Stimulated activated CD8-positive, alpha-beta memory T cell treated with anti-CD3 and anti-CD28 coated beads, Interleukin-15, amount 100 ng/mL, for 1 hour (primary cell): ENCODE measurements around the gene CDK5RAP2.
"Not testable (repeated sequence)": the region's sequence is repeated elsewhere in the genome, so short reads cannot be mapped to it uniquely, and the experiment has no call there.

Experiments
- DNase-seq: peaks from one replicate; pipeline ENCODE4 v3.0.0-alpha.2; 2020; ENCODE audit warnings: low read depth

Gene CDK5RAP2

GRCh38 chr9:120544441-120544840, 35.5 kb downstream of the CDK5RAP2 start:
- DNase-seq = no peak

DNA sequence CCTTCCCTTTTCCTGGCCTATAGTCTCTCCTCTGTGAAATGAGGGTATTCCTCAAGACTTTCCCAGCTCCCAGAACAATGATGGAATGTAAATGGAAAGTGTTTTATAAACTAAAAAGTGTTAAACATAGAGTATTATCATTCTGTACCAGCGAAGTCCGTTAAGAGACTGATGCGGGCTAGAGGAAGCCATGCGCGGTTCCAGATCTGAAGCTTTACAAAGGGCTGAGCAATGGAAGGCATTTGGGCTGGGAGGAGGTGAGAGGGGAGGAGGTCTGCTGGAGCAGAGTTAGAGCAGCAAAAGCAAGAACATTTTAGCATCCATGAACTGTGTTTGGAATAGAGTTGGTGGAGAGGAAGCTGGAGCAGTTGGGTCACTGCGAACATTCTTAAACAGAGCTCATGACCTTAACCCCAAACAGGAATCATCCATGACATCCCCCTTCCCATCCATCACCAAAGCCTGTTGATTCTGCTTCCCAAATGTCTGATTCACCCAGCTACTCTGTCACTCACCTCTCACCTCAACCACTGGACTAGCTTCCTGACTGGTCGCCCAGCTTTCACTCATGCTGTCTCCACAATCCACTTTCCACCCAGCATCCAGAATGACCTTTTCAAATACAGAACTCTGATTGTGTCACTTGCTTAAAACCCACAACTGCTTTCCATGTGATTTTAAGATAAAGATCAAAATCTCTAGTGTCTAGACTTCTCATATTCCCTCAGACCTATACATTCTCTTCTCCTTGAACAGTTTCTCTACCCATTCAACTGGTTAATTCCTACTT, 37.1 kb downstream of the CDK5RAP2 start:
- DNase-seq = no peak

DNA sequence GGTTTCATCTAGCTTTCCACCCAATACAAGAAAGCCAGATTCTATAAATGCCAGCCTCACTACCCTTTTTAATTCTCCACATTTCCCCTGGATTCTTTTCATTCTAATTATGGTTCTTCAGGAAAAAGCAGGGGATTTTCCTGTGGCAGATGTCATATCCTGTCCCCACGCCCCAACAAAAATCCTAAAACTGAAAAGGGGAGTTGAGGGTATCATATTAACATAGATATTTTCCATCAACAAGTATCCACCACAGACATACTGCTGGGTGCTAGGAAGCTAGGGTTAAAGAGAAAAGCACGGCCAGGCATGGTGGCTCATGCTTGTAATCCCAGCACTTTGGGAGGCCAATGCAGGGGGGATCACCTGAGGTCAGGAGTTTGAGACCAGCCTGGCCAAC, 38.0 kb downstream of the CDK5RAP2 start:
- no peak for DNase-seq

DNA sequence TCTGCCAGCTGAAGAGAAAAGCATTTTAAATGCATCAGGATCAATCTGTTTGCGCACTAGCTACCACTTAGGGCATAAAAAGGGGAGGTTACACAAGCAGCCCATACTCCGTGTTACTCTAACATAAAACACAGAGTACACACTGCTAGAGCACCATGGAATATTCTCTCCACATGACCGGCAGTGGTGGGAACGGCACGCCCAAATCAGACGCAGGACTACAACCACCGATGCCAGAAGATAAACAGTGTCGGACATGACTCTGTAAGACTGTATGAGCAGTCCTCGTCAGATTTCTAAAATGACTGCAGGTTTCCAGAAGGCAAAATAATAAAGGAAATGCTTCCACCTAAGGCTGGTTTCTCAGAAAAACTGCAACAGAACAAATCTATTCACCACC, 40.0 kb downstream of the CDK5RAP2 start:
- no peak for DNase-seq

DNA sequence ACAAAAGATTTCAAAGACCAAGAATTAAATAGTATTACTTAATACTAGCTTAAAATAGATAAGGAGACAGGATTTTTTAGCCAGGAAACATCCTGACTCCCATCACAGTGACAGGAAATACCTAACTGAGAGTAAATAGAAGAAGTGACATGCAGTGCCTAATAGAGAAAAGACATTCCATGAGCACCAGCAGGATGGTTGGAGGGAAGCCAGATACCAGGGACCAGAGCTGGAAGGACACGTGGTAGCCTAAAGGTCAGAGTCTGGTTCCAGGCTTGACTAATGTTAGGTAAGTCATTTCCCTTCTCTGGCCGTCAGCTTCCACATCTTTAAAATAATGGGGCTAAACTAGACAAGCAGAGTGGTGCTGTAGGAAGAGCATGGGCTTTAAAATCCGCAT, 41.6 kb downstream of the CDK5RAP2 start:
- DNase-seq = no peak

- no peak for DNase-seq
These were observed 42.9 kb downstream of the CDK5RAP2 start for GRCh38 chr9:120536949-120537640.

GRCh38 chr9:120536094-120536493, 43.9 kb downstream of the CDK5RAP2 start:
- DNase-seq = no peak

- DNase-seq = no peak
These were observed 45.7 kb downstream of the CDK5RAP2 start for GRCh38 chr9:120534266-120534665.

- no peak for DNase-seq
These were observed 47.1 kb downstream of the CDK5RAP2 start for GRCh38 chr9:120532891-120533290.

- DNase-seq = no peak
These were observed 47.5 kb downstream of the CDK5RAP2 start for GRCh38 chr9:120532475-120532874.

- no peak for DNase-seq
These were observed 48.2 kb downstream of the CDK5RAP2 start for GRCh38 chr9:120531683-120532300.

DNA sequence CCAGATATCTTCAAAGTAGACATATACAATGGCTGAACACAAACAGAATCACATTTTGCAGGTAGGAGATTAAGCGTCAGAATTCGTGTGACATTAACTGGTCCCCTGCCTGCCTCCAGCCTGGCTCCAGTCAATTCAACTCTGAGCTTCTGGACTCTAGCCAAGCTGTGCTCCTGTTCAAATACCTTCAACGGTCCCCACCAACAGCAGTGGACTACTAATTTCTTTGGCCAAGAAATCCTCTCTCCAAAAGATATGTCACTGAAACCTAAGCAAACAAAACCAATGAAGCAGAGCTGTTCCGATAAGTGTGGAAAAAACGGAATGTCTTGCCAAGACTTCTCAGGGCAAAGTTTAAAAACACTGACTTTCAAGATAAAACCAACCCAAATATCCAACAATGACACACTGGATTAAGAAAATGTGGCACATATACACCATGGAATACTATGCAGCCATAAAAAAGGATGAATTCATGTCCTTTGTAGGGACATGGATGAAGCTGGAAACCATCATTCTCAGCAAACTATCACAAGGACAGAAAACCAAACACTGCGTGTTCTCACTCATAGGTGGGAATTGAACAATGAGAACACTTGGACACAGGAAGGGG, 49.6 kb downstream of the CDK5RAP2 start:
- not testable (repeated sequence) for DNase-seq

- no peak for DNase-seq
These were observed 51.1 kb downstream of the CDK5RAP2 start for GRCh38 chr9:120528829-120529228.

- DNase-seq = no peak
These were observed 51.6 kb downstream of the CDK5RAP2 start for GRCh38 chr9:120528327-120528726.

DNA sequence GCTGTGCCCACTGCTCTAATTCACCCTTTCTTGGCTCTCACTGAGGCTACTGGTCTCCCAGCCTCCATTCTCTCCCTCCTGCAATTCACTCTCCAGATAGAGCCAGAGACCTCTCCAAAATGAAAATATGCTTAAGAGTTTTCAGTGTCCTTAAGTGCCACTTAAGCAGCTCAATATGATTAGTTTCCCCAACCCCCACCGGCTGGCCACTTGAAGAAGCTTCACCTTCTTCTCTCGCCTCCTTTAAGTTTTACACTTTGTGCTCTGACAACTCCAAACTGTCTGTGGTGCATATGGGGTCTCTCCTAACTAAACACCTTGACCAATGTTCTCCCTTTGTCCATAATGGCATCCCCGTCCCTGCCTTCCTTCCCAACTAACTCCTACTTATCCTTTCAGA, 53.4 kb downstream of the CDK5RAP2 start:
- DNase-seq = no peak

DNA sequence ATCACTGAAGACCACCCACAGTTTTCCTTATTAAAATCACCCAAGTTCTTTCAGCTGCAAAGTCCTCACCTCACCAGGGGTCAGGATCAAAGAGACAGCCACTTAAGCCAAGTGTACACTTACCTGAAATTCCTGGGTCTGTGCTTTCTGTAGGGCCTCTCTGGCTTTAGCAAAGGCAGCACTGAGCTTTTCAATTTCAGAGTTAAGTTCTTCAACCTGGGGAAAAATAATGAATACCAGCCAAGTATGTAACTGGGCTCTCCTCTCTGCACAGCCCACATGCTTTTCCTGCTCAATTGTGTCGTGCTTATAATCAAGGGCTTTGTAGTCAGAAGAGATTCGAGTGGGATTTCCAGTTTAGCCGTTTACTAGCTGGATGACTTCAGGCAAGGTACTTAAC, 55.1 kb downstream of the CDK5RAP2 start:
- DNase-seq = no peak

- no peak for DNase-seq
These were observed 55.9 kb downstream of the CDK5RAP2 start for GRCh38 chr9:120524038-120524437.

- no peak for DNase-seq
These were observed 57.4 kb downstream of the CDK5RAP2 start for GRCh38 chr9:120522558-120522957.

DNA sequence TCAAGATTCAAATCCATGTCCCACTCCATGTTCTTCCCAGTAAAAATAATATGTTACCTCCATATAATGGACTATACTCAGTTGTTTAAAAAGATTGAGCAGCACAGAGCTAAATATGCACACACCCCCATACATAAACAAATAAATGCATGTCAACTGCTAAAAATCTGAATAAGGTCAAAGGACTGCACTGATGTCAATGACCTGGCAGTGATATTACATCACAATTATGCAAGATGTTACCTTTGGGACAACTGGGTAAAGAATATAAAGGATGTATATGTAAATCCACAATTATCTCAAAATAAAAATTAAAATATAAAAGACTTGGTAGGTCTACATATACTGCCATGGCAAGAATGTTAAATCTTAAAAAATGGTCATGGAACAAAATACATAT, 57.9 kb downstream of the CDK5RAP2 start:
- no peak for DNase-seq

DNA sequence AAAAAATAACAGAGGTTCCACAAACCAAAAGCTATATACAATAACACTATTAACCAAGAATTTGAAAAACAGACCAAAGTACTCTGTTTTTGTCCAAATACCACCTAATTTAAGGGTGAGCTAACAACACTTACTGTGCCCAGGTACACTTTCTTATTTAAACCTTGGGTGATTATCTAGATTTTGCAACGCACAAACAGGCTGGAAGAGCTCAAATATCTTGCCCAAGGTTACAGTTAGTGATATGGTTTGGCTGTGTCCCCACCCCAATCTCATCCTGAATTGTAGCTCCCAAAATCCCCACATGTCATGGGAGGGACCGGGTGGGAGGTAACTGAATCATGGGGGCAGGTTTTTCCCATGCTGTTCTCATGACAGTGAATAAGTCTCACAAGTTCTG, 58.9 kb downstream of the CDK5RAP2 start:
- DNase-seq = no peak

DNA sequence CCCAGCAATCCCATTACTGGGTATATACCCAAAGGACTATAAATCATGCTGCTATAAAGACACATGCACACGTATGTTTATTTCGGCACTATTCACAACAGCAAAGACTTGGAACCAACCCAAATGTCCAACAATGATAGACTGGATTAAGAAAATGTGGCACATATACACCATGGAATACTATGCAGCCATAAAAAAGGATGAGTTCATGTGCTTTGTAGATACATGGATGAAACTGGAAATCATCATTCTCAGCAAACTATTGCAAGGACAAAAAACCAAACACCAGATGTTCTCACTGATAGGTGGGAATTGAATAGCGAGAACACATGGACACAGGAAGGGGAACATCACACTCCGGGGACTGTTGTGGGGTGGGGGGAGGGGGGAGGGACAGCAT, 64.0 kb downstream of the CDK5RAP2 start:
- DNase-seq = not testable (repeated sequence)

DNA sequence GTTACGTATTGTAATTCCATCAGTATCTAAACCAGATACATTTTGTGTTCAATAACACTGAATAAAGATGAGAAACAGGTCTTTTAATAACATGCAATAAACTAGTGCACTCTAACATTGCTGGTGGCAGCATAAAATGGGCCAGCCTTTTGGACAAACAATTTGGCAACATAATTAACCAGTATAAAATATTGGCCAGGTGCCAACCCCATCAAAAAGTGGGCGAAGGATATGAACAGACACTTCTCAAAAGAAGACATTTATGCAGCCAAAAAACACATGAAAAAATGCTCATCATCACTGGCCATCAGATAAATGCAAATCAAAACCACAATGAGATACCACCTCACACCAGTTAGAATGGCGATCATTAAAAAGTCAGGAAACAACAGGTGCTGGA, 64.5 kb downstream of the CDK5RAP2 start:
- not testable (repeated sequence) for DNase-seq

DNA sequence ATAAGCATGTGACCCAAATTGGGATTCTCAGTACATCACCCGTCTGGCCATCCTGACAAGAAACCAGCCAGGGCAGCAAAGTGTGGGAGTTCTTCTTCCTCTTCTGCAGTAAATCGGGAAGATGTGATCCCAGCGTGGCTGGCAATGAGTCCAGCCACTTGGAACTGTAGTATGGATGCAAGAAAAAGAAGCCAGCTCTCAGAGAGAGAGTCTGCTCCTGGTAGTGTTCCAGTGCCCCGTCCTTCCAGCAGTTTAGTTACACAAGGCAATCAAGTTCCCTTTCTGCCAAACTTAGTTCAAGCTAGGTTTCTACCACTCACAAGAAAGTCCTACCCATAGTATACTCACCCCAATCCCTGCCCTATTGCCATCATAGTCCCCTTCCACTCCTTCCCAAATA, 65.6 kb downstream of the CDK5RAP2 start:
- DNase-seq = no peak
